ENCODE measurements around the gene TGOLN2.

The TGOLN2 gene

GRCh38 chr2:85269959-85270358 is 57.8 kb downstream of the TGOLN2 start:
- DNase-seq (ENCODE audit: low read depth in 2 of 2, low spot score in 1 of 2), result no peak
